HG03457 (cell line): ENCODE results near the gene KATNB1.
"Not testable (repeated sequence)": the region's sequence is repeated elsewhere in the genome, so short reads cannot be mapped to it uniquely, and the experiment has no call there.

Experiments
- ATAC-seq: cut with Tn5 transposase; IDR thresholded peaks from one replicate; pipeline ENCODE4 v1.9.1; 2021; ENCODE audit warnings: moderate number of reproducible peaks; ENCODE audit not compliant: unreplicated experiment

The KATNB1 gene

GRCh38 chr16:57700781-57701551 lies 34.6 kb upstream of the KATNB1 start:
- ATAC-seq, result no peak

GRCh38 chr16:57701759-57702371 lies 33.7 kb upstream of the KATNB1 start:
- no peak for ATAC-seq

GRCh38 chr16:57703416-57704010 lies 32.1 kb upstream of the KATNB1 start:
- ATAC-seq, result no peak

GRCh38 chr16:57704011-57704904 lies 31.3 kb upstream of the KATNB1 start:
- ATAC-seq, result no peak

GRCh38 chr16:57704905-57705852 lies 30.4 kb upstream of the KATNB1 start:
- ATAC-seq, result no peak

- ATAC-seq, result no peak
These were observed 28.9 kb upstream of the KATNB1 start for GRCh38 chr16:57706717-57707116.

- no peak for ATAC-seq
These were observed 28.2 kb upstream of the KATNB1 start for GRCh38 chr16:57707331-57707730.

- no peak for ATAC-seq
These were observed 27.4 kb upstream of the KATNB1 start for GRCh38 chr16:57708168-57708567.

GRCh38 chr16:57709663-57710062 lies 25.9 kb upstream of the KATNB1 start:
- ATAC-seq, result no peak

- ATAC-seq, result no peak
These were observed 24.2 kb upstream of the KATNB1 start for GRCh38 chr16:57711346-57711745.

- ATAC-seq, result no peak
These were observed 23.6 kb upstream of the KATNB1 start for GRCh38 chr16:57711993-57712392.

- ATAC-seq, result not testable (repeated sequence)
These were observed 23.0 kb upstream of the KATNB1 start for GRCh38 chr16:57712569-57712968.

- no peak for ATAC-seq
These were observed 22.0 kb upstream of the KATNB1 start for GRCh38 chr16:57713596-57713995.

GRCh38 chr16:57714047-57714446 lies 21.5 kb upstream of the KATNB1 start:
- no peak for ATAC-seq

- no peak for ATAC-seq
These were observed 15.4 kb upstream of the KATNB1 start for GRCh38 chr16:57720142-57720575.

GRCh38 chr16:57721356-57722209 lies 14.0 kb upstream of the KATNB1 start:
- ATAC-seq, result no peak

- no peak for ATAC-seq
These were observed 13.4 kb upstream of the KATNB1 start for GRCh38 chr16:57722210-57722499.

GRCh38 chr16:57722651-57723050 lies 12.9 kb upstream of the KATNB1 start:
- ATAC-seq, result no peak

- ATAC-seq, result no peak
These were observed 12.4 kb upstream of the KATNB1 start for GRCh38 chr16:57723170-57723569.
